Astrocyte of the spinal cord (primary cell): ENCODE data around the gene HSFX3.
A peak's percentile ranks its signal among the peaks of the same experiment; 100 is the strongest.
"Not testable (repeated sequence)": the region's sequence is repeated elsewhere in the genome, so short reads cannot be mapped to it uniquely, and the experiment has no call there.

ENCODE experiments used
- DNase-seq: peaks from one replicate; pipeline ENCODE4 v3.0.0; 2011; ENCODE audit warnings: low read depth, low spot score
- H3K4me3 ChIP-seq: 2 replicates; pipeline ENCODE4 v1.5.1; 2011; ENCODE audit warnings: low read depth, mild to moderate bottlenecking, low read length, moderate library complexity
- CTCF ChIP-seq: IDR thresholded peaks from 2 replicates; pipeline ENCODE4 v1.5.1; 2012; ENCODE audit warnings: low read depth, mild to moderate bottlenecking, low read length, inconsistent platforms
- in situ Hi-C: cut with HindIII; loops from 2 replicates; pipeline ENCODE4 v1.10.0; 2017; ENCODE audit warnings: low sequenced_read_pairs

Gene HSFX3

GRCh38 chrX:149531599-149531998, 18.1 kb downstream of the HSFX3 start:
- no peak overlapping the region for H3K4me3 ChIP-seq
- no peak for DNase-seq
- in situ Hi-C loops: no loop called here
- TF ChIP-seq CTCF: no peak

- H3K4me3 ChIP-seq: no peak overlapping the region
- in situ Hi-C loops: no loop called here
- DNase-seq: no peak
- no peak for TF ChIP-seq CTCF
These were observed 21.3 kb downstream of the HSFX3 start for GRCh38 chrX:149528381-149528780.

GRCh38 chrX:149527705-149528104, 22.0 kb downstream of the HSFX3 start:
- H3K4me3 ChIP-seq: no peak overlapping the region
- TF ChIP-seq CTCF: peak; percentile 59
- peak; percentile 33 for DNase-seq
- in situ Hi-C loops: no loop called here

GRCh38 chrX:149526318-149527033, 23.2 kb downstream of the HSFX3 start:
- in situ Hi-C loops, H3K4me3 ChIP-seq, DNase-seq: not testable (repeated sequence)

- DNase-seq, in situ Hi-C loops, H3K4me3 ChIP-seq: not testable (repeated sequence)
These were observed 23.8 kb downstream of the HSFX3 start for GRCh38 chrX:149525903-149526302.

- peak; percentile 81 for DNase-seq
- in situ Hi-C loops, H3K4me3 ChIP-seq: not testable (repeated sequence)
These were observed 24.3 kb downstream of the HSFX3 start for GRCh38 chrX:149525389-149525788.

GRCh38 chrX:149522916-149523315, 26.8 kb downstream of the HSFX3 start:
- H3K4me3 ChIP-seq: no peak overlapping the region
- no peak for TF ChIP-seq CTCF
- in situ Hi-C loops: no loop called here
- DNase-seq: no peak

- no peak for TF ChIP-seq CTCF
- no peak for DNase-seq
- in situ Hi-C loops: no loop called here
- no peak overlapping the region for H3K4me3 ChIP-seq
These were observed 28.3 kb downstream of the HSFX3 start for GRCh38 chrX:149521438-149521837.

GRCh38 chrX:149520636-149521277, 29.0 kb downstream of the HSFX3 start:
- in situ Hi-C loops, DNase-seq, H3K4me3 ChIP-seq: not testable (repeated sequence)
